Tongue (tissue), 2 donors: ENCODE measurements around the gene SLC35F5. TPM values are rescaled to one million over a fixed set of nuclear protein-coding genes. Genes with fewer than 3 reads are reported as not detected.
"Not testable (repeated sequence)": the region's sequence is repeated elsewhere in the genome, so short reads cannot be mapped to it uniquely, and the experiment has no call there.

ENCODE experiments used
- DNase-seq: peaks from one replicate; pipeline ENCODE4 v3.0.0-alpha.2; 2015
- total RNA-seq: library from RNA; depleted of rRNA; stranded (reverse); fragments of >200 nt; gene quantifications from one replicate; pipeline ENCODE4 v1.2.3, GENCODE V29; 2014

The SLC35F5 gene, protein sequence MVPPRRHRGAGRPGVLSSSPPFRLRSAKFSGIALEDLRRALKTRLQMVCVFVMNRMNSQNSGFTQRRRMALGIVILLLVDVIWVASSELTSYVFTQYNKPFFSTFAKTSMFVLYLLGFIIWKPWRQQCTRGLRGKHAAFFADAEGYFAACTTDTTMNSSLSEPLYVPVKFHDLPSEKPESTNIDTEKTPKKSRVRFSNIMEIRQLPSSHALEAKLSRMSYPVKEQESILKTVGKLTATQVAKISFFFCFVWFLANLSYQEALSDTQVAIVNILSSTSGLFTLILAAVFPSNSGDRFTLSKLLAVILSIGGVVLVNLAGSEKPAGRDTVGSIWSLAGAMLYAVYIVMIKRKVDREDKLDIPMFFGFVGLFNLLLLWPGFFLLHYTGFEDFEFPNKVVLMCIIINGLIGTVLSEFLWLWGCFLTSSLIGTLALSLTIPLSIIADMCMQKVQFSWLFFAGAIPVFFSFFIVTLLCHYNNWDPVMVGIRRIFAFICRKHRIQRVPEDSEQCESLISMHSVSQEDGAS
- total RNA-seq: 125 TPM

DNA sequence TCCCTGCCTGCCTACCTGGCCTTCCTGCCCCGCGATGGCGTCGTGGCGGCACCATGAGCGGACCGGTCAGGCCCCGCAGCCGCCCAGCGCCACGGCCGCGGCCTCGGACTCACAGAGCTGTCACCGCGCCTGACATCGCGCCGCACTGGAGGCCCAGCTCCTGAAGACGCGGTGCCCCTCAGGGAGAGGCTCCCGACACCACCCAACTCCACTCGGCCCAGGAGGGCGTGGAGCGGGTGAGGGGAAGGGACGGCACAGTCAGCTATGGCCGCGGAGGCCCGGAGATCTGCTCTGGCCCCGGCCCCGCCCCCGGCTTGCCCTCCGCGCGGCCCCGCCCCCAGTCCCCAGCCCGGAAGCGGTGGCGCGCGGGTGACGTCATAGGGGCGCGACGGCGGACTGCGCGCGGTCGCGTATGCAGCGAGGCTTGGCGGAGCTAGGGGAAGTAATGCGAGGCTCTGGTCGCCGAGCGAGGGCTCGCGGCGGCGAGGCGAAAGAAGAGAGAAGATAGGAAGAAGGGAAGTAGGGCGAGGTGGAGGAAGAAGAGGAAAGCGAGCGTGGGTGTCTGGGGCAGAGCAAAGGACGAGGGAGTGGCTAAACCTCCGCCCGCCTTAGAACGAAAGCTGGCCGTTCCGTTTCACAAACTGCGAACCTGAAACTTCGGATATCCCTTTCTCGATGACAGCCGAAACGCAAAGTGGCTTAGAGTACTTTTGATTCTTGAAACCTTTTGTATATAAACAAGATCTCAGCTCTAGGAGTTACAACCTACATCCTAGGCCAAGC is at the start of gene SLC35F5:
Gene SLC35F5 (minus strand): TSS at position 288 of the 783 bp plus-strand sequence. CDS start 233 bp downstream, at position 55.
- peak; percentile 96 for DNase-seq

- no peak for DNase-seq
These were observed 42.9 kb upstream of the SLC35F5 start for GRCh38 chr2:113799375-113799774.

GRCh38 chr2:113797237-113797636 is 40.8 kb upstream of the SLC35F5 start:
- DNase-seq: no peak

- no peak for DNase-seq
These were observed 40.2 kb upstream of the SLC35F5 start for GRCh38 chr2:113796592-113797175.

DNA sequence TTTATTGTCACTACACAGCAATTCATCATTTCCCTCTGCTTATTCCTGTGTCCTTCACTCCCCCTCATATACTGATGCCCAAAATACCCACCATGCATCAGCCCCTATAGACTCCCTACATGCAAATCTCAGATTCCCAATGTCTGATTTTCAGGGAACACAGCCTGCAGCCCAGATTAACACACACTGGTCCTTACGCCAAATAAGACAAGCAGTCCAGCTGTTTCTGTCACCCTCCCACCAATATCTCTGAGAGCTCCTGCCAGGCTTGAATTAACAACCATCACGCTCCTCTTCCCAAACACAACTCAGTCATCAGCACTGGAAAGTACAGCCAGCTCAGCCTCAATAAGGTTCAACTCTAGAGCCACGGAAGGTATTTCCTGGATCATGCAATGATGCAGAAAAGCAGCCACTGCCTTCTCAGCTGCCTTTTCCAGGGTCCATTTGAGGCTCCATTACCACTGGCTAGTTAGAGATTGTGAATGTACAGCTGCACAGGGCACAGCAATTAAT is 39.0 kb upstream of the SLC35F5 start:
- DNase-seq: peak; percentile 38

- DNase-seq: no peak
These were observed 35.5 kb upstream of the SLC35F5 start for GRCh38 chr2:113791697-113792590.

GRCh38 chr2:113784823-113785744 is 28.6 kb upstream of the SLC35F5 start:
- DNase-seq: peak; percentile 59

DNA sequence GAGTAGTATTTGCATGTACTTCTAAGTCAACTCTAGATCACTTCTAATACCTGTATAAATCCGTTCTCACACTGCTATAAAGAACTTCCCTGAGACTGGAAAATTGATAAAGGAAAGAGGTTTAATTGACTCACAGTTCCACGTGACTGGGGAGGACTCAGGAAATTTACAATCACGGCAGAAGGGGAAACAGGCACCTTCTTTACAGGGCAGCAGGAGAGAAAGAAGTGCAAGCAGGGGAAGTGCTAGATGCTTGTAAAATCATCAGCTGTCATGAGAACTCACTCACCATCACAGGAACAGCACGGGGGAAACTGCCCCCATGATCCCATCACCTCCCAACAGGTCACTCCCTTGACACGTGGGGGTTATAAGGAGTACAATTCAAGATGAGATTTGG is 24.0 kb upstream of the SLC35F5 start:
- no peak for DNase-seq

GRCh38 chr2:113777371-113777770 is 20.9 kb upstream of the SLC35F5 start:
- DNase-seq: no peak

DNA sequence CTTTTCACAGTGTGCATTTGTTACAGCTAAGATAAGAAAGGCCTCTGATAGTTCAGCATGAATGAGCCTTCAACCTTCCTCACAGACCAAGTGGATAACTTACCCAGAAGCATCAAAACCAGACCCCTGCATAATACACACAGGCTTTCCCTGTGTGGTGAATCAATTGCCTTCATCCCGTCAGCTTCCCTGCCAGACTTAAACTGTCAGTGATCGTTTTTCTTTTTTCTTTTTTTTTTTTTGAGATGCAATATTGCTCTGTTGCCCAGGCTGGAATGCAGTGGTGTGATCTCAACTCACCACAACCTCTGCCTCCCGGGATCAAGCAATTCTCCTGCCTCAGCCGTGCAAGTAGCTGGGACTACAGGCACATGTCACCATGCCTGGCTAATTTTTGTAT is 20.5 kb upstream of the SLC35F5 start:
- DNase-seq: no peak

GRCh38 chr2:113774616-113775015 is 18.2 kb upstream of the SLC35F5 start:
- not testable (repeated sequence) for DNase-seq

DNA sequence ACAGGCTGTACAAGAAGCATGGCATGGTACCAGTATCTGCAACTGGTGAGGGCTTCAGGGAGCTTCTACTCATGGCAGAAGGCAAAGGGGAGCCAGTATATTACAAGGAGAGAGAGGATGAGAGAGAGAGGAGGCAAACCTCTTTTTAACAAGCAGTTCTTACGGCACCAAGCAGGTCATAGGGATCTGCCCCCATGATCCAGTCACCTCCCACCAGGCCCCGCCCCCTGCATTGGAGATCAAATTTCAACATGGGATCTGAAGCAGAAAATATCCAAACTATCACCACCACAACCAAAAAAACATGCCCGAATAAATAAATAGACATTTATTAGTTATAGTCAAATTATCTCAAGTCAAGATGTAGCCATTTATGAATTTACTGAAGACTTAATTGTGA is 14.5 kb upstream of the SLC35F5 start:
- DNase-seq: no peak

GRCh38 chr2:113769555-113769954 is 13.1 kb upstream of the SLC35F5 start:
- DNase-seq: no peak

- DNase-seq: no peak
These were observed 12.3 kb upstream of the SLC35F5 start for GRCh38 chr2:113768770-113769169.

DNA sequence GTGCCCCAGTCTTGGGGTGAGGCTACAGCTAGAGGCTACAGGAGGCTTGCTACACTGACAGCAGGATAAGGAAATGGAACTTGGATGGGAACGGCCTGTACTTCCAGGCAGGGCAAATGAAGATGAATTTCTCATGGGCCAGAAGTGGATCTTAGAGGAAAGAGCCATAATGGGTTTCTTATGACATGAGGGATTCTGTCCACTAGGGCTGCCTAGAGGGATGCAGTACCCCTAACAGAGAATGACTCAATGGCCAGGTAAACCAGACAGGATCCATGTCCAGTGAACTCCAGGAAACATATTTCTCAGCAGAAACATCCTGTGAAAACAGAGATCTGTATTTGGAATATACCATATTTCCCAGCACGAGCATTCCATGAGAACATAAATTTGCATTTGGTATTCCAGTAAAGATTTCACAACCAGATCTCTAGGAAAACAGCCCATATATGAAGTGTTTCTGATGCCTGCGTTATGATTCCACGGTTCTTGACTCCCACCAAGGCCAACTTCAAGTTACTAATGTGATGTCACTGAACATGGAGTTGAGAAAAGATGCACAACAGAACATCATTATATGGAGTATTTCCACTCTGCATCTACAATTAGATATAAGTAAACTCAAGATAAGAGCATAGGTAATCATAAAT is 11.5 kb upstream of the SLC35F5 start:
- no peak for DNase-seq

DNA sequence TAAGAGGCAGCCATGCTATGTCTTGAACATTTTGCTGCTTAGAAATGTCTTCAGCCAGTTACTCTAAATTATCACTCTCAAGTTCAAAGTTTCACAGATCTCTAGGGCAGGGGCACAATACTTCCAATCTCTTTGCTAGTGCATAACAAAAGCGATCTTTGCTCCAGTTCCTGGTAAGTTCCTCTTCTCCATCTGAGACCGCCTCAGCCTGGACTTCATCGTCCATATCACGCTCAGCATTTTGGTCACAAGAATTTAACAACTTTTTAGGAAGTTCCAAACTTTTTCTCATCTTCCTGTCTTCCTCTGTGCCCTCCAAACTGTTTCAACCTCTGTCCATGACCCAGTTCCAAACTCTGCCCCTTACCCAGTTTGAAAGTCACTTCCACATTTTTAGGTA is 8.8 kb upstream of the SLC35F5 start:
- no peak for DNase-seq

DNA sequence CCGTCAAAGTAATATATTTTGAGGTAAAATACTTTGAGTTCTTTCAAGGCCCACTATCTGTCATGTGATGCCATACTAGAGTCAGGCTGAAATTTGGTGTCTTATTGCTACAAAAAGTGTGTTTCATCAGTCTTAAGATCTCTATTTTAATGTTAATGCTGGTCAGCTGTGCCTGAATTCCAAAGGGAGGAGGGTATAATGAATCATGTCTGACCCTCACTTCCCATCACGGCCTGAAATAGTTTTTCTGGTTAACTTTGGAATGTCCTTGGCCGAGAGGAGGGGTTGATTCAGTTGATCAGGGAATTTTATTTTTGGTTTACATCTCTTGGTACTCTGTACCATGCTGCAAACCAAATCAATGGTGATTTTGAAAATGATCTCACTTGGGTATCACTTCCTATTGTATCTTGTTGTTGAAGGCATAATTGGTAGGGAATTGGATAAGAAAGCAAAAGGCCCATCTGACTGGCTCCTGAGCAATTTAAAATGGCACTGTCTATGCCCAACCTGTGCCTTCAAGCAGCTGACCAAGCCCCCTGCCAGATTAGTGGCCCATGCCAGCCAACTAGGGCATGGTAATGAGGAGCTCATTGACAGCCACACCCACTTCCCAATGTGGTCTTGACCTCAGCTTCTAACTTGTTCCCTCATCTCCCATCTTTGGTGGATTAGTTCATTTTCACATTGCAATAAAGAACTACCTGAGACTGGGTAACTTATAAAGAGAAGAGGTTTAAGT is 6.1 kb upstream of the SLC35F5 start:
- no peak for DNase-seq

- DNase-seq: no peak
These were observed 4.0 kb upstream of the SLC35F5 start for GRCh38 chr2:113760400-113760799.

GRCh38 chr2:113757138-113757657 is 756 bp upstream of the SLC35F5 start:
- DNase-seq: no peak
